Measurements from ENCODE around the gene PSMG3.
"Not testable (repeated sequence)": the region's sequence is repeated elsewhere in the genome, so short reads cannot be mapped to it uniquely, and the experiment has no call there.

The PSMG3 gene

DNA sequence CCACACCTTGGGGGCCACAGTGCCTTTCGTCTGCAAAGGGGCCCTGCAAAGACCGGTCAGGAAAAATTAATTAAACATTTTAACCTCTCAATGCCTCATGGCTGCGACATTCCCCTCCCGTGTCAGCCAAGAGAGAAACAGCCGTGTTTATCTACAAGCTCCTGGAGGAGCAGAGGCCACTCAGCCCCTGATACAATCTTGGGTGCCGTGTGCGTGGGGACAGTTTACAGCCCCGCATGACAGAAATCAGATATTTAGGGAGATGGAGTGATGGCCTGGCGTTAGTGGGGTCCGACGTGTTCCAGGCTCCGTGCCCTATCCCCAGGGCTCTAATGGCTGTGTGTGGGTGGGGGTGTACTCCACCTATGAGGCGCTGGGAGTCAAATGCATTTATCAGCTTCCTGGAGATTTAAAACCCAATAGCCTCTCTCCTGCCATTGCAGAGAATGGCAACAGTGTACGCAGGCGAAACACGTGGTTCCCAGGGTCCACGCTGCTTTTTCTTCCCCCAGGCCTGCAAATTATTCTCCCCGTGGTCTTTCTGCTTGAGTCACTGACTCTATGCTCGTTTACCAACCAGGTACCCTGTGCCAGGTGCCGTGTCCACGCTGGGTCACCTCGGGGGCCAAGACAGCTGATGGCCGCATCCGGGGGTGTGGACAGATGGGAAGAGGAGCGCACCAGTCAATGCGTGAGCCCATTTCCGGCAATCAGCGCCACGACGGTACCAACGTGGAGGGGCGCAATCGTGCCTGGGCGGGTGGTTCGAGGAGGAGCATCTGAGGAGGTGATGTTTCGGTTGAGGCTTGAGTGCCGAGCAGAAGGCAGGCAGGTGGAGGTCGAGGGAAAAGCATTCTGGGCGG lies 26.6 kb upstream of the PSMG3 start:
- no peak for DNase-seq (ENCODE audit: low spot score)

DNA sequence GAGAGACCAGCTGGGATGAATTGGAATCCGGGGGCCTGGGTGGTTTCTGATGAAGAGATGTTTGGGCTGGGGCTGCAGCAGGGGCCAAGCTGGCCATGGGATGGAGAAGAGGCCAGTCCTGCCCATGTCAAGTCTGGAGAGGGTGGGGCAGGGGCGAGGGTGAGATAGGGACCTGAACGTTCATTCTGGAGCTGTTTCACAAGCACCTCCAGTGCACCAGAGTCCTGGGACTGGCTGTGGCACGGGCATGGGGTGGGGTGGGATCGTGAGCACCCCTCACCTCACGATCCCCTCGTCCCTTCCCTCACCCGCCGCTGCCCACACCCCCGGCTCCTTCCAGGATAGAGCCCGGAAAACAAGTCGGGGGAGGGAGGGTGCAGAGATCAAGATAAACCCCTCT lies 25.8 kb upstream of the PSMG3 start:
- no peak for DNase-seq (ENCODE audit: low spot score)

DNA sequence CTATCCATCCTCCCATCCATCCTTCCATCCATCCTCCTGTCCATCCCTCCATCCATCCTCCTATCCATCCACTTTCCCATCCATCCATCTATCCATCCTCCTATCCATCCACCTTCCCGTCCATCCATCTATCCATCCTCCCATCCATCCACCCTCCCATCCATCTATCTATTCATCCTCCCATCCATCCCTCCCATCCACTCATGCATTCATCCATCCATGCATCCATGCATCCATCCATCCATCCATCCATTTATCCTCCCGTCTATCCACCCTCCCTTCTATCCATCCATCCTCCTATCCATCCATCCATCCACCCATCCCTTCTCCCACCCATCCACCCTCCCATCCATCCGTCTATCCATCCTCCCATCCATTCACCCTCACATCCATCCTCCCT lies 25.2 kb upstream of the PSMG3 start:
- DNase-seq (ENCODE audit: low spot score) = no peak

DNA sequence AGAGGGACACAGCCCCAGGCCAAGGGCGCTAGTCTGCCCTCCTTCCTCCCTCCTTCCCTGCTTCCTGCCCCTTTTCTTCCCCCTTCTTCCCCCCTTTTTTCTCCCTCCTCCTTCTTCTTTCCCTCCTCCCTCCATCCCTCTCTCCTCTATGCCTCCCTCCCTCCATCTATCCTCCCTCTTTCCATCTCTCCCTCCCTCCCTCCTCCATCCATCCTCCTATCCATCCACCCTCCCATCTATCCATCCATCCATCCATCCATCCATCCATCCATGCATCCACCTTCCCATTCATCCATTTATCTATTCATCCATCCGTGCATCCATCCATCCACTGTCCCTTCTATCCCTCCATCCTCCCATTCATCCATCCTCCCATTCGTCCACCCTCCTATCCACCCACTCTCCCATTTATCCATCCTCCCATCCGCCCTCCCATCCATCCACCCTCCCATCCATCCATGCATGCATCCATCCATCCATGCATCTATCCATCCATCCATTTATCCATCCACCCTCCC lies 24.1 kb upstream of the PSMG3 start:
- DNase-seq (ENCODE audit: low spot score) = no peak

DNA sequence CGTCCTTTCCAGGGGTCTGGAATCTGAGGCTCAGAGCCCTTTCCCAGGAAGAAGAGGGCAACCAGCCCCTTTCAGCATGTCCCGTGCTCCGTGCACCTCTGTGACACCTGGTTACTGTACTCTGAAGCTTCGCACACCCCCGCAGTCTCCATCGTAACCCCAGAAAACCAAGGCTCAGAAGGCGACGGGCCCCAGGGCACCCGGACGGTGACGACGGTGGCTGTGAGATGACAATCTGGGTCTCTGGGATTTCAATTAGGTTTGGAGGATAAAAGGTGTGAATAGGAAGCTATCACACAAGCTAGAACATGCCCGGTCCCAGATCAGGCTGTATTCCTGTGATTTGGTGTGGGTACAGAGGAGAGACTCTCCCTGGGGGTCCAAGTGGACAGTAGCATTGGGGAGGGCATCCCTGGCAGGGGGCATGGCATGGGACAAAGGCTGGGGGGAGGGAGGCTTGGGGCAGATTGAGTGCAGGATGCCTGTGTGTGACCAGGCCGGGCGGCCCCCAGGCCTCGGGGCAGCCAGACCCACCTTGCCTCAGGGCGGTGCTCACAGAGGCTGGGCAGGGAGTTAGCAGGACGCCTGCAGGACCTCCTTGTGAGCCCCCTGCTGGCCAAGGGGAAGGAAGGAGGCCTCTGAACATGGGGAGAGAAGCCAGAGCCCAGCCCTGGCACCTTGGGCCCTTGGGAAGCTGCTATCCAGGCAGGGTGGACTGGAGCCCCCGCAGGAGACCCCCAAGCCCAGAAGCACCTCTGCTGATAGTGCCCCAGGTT lies 23.4 kb upstream of the PSMG3 start:
- no peak for DNase-seq (ENCODE audit: low spot score)

DNA sequence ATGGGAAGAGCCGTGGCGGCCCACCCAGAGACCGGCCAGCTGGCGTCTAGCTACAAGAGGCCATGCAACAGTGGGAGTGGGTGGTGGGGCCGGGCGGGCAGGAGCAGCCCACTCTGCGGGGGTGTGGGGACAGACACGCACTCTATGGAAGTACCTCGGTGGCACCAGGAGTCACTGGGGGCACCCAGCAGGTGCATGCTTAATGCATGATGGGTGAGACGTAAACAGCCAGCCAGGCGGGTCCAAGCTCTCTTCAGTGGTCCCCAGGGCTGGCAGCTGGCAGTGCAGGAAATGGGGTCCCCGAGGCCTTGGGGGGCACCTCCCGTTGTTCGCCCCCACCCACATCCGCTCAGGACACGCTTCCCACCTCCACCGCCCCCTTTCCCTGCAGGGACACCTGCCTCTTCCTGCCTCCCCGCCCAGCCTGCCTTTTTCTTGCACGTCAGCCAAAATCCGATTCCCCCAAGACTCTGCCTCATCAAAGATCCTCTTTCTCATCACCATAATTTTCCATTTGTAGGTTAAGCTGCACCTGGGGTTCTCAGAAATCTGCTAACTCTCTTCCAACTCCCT lies 22.6 kb upstream of the PSMG3 start:
- DNase-seq (ENCODE audit: low spot score) = no peak

DNA sequence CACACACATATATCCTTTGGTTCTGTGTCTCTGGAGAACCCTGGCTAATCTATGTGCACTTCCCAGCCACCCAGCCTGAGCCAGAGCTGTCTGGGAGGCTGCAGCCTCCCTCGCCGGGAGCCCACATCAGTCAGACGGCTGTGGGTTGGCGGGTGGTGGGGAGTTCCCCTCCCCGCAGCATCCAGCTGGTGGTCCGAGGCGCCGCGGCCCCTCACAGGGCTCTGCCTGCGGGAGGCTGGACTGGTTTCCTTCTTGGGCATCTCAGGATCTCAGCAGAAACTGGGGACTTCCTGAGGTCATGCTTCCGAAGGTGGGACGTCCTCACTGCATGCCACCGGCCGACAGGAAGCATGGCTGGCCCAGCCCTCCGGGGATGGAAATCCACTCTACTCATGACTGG lies 22.0 kb upstream of the PSMG3 start:
- DNase-seq (ENCODE audit: low spot score) = no peak

DNA sequence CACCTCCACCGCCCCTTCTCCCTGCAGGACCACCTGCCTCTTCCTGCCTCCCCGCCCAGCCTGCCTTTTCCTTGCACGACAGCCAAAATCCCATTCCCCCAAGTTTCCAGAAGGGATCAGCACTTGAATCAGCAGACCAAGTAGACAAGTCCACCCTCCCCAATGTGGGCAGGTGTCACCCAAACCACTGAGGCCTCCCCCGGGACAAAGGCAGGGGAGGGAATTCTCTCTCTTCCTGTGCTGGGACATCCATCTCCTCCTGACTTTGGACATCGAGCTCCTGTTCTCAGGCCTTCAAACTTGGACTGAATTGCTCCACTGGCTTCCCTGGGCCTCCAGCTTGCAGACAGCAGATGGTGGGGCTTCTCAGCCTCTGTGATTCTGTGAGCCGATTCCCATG lies 21.6 kb upstream of the PSMG3 start:
- DNase-seq (ENCODE audit: low spot score) = no peak

DNA sequence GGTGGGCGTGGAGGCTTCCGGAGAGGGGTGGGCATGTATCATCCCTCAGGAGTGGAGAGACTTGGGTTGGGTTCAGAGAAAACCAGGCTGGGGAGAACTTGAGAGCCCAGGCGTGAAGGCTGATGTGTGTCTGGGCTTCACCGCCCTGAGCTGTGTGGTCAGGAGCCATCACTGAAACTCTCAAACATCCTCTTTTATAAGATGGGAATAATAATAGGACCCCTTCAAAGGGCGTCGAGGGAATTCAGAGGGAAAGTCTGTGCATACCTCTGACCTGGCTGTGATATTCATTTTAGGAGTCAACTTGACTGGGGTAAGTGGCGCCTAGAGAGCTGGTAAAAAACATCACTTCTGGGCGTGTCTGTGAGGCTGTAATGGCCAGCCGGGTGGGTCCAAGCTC lies 21.1 kb upstream of the PSMG3 start:
- DNase-seq (ENCODE audit: low spot score) = no peak

DNA sequence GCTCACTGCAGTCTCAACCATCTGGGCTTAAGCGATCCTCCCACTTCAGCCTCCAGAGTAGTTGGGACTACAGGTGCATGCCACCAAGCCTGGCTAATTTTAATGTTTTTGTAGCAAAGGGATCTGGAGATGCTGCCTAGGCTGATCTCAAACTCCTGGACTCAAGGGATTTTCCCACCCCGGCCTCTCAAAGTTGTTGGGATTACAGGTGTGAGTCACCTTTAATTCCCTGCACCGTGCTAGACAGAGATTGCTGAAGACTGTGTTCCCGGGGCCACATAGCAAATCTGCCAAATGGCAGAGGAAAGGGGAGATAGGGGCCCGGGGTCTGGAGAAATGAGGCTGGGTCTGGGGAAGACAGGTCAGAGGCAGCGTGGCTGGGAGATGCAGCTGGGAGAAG lies 20.6 kb upstream of the PSMG3 start:
- DNase-seq (ENCODE audit: low spot score) = no peak

DNA sequence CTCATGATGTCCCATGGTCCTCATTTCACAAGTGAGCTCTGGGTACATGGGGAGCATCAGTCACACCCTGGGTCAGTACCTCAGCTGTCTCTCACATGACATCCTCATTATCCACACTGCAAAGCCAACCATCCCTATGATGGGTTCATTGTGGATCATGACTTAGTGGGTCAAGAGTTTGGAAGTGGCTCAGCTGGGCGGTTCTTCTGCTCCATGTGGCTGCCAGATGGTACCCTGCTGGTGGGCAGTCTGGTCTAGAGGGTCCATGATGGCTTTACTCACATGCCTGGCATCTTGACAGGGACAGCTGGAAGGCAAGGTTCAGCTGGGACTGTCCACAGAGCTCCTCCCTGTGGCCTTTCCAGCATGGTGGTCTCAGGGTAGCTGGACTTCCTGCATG lies 19.1 kb upstream of the PSMG3 start:
- DNase-seq (ENCODE audit: low spot score) = no peak

DNA sequence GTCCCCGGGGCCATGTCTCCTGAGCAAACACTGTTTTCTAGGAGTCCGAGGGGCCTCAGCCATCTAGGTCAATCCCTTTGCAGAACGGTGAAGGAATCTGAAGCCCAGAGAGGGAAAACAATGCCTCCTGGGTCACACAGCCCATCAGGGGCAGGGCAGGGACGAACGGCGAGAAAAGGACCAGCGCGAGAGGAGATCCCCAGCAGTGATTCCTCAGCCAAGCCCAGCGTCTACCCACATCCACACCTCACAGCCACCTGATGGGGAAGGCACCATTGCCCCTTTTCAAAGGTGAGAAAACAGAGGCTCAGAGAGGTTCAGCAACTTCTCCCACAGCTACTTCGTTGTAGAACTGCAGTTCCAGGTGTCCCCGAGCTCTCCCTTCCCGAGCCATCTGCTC lies 17.9 kb upstream of the PSMG3 start:
- DNase-seq (ENCODE audit: low spot score) = no peak

DNA sequence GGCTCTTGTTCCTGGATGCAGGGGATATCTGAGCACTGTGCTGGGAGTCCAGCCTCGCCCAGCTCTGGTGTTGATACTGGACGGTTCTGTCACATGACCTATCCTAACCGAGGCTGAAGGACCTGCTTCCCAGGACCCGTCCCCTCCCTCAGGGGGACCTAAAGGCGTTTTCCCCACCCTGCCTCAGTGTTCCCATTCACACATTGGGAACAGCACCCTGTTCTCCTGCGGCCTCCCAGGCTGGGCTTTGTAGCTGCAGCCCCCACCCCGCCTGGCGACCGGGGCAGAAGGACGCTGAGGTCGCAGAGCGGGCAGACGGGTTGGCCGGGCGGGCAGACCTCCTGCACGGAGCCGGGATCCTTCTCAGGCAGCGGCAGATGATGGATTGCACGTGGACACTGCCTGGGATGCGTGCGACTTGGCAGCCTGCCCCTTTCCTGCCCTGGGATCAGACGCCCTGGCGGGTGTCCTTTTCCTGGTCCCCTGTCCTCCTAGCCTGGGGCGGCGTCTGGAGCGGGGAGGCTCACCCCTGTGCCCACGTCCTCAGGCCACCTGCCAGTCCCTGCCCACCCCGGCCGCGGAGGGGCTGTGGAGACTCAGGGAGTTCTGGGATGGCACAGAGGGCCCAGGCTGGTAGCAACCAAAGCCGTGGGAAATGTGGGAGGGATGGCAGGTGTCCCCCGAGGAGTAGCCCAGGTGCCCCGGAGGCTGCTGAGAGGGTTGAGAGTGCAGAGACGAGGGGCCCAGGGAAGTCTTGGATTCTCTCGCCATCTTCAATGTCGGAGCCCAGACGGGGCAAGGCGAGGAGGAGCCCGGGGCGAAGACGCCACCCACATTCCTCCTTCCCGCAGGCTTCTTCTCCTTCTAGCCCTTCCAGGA lies 17.2 kb upstream of the PSMG3 start:
- DNase-seq (ENCODE audit: low spot score) = no peak

DNA sequence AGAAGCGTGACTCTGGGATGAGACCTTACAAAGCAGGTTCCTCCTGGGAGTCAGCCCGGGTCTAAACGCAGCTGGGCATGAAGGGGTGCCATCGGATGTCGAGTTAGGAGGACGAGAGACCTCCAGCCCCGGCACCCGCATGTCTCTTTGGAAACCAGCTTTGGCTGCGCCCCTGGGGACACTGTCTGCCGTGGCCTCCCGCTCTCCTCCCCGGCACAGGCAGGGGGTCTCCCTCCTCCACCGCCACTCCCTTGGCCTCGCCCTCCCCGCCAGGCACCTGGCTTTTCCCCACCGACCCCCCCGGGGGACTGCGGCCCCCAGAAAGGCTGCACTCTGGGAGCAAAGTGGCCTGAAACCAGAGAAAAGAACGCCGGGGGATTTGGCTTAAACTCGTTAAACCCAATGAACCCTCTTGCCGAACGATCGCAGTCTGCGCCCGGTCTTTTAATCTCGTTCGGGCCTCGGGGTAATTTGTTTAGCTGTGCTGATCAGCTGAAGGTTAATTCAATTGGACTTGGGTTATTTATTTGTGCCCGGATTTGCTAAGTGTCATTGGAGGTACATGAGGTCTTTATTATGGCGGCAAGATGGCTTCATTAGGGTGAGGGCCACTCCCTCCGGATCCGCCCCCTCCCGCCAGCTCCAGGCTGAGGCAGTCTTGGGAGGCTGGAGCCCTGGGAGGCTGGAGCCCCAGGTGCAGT lies 16.4 kb upstream of the PSMG3 start:
- DNase-seq (ENCODE audit: low spot score) = no peak

DNA sequence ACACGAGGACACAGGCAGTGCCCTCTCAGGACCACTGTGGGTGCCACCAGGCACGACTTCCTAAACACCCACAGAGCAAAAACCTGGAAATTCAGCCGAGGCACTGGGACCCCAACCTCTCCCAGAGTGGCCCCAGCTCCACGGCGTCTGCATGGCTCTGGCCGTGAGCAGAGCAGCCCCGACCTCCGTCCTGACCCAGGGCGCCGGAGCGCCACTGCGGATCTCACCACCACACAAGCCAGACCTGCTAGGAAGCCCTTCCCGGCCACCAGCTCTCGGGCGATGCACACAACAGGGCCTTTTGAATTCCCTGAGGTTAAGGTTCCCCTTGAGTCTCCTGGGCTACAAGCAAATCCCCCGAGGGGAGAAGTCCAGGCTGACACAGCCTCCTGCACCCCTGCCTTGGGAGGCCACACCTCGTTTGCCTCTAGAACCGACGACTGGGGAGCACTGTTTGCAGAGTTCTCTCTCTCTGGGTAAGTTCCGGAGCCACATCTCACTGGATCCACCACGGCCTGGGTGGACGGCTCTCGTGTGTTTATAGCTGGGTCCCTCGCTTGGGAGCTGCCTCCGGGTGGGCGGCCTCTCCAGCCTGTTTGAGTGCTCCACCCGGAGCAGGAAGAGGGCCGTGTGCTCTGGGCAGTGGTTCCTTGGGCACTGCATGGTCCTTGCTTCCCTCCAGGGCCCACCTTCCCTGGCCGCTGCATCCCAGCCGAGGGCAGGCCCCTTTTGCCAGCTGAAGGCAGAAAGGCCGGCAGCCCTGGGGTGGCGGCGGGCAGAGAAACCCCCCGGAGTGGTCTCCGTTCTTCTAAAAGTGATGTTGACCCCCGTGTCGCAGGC lies 15.5 kb upstream of the PSMG3 start:
- no peak for DNase-seq (ENCODE audit: low spot score)

DNA sequence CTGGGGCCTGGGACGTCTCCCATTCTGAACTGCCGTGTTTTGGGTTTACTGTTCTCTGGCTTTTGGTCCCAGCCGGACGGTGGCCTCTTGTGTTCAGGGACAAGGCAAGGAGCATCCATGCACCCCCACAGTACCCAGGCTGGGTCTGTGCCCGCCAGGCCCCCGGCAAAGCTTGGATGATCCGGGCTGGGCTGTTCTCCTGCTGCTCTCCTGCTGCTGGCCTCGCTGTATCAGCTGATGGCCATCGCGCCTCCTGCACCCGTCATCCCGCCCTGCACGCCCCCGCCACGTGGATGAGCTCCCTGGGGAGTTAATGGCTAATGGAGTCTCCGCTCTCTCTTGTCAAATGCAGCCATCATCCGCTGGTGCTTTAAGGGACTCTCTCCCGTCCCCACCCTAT lies 14.9 kb upstream of the PSMG3 start:
- no peak for DNase-seq (ENCODE audit: low spot score)

DNA sequence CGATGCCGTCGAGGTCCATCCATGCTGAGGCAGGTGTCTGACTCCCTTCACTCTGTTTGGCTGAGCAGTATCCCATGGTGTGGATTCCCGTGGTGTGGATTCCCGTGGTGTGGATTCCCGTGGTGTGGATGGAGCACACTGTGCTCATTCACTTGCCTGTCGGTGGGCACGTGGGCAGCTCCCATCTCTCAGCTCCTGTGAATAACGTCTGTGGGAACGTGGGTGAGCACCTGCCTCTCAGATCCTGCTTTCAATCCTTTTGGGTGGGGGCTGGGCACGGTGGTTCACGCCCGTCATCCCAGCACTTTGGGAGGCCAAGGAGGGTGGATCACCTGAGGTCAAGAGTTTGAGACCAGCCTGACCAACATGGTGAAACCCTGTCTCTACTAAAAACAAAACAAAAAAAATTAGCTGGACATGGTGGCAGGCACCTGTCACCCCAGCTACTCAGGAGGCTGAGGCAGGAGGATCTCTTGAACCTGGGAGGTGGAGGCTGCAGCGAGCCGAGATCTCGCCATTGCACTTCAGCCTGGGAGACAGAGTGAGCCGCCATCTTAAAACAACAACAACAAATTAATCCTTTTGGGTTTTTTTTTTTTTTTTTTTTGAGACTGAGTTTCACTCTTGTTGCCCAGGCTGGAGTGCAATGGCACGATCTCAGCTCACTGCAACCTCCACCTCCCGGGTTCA lies 13.6 kb upstream of the PSMG3 start:
- not testable (repeated sequence) for DNase-seq (ENCODE audit: low spot score)

DNA sequence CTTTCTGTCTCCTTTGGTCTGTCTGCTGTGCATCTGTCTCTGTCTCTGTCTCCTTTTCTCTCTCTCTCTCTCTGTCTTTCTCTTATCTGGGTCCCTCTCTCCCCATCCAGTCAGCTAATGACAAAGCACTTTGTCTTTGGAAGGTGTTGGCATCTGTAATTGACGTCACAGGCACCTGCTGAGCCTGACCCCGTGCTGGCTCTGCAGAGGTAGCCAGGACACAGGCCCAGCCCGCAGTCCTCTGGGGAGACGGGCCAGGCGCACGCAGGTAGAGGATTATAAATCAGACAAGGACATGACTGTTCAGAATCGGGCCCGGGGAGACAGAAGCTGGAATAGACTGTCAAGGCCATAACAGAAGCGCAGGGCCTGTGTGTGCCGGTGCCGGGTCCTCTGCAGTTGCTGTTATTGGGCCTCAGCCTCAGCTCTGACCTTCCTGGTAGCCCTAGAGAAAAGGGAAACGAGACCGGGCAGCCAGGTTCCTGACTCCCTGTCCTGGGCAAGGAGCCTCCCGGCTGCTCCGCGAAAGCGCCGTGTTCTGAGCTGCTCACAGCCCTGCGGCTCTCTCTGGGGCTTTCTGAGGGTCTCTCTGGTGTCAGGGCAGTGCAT lies 10.7 kb upstream of the PSMG3 start:
- DNase-seq (ENCODE audit: low spot score) = no peak
